Measurements from ENCODE around the gene ARL6IP4.

The ARL6IP4 gene

GRCh38 chr12:122990961-122991622 lies 10.6 kb downstream of the ARL6IP4 start:
- no peak for DNase-seq (ENCODE audit: low read depth in 3 of 3)

- DNase-seq (ENCODE audit: low read depth in 3 of 3), result no peak
Observed at GRCh38 chr12:122991623-122992275, 11.3 kb downstream of the ARL6IP4 start.

GRCh38 chr12:122992386-122992785 lies 11.9 kb downstream of the ARL6IP4 start:
- DNase-seq (ENCODE audit: low read depth in 3 of 3), result no peak

GRCh38 chr12:122994140-122994675 lies 13.7 kb downstream of the ARL6IP4 start:
- DNase-seq (ENCODE audit: low read depth in 3 of 3), result no peak

- DNase-seq (ENCODE audit: low read depth in 3 of 3), result no peak
Observed at GRCh38 chr12:122994781-122995502, 14.5 kb downstream of the ARL6IP4 start.

- no peak for DNase-seq (ENCODE audit: low read depth in 3 of 3)
Observed at GRCh38 chr12:122995503-122996187, 15.2 kb downstream of the ARL6IP4 start.

- DNase-seq (ENCODE audit: low read depth in 3 of 3), result no peak
Observed at GRCh38 chr12:122996188-122996601, 15.7 kb downstream of the ARL6IP4 start.

GRCh38 chr12:122996621-122997342 lies 16.3 kb downstream of the ARL6IP4 start:
- DNase-seq (ENCODE audit: low read depth in 3 of 3), result no peak

GRCh38 chr12:122997343-122998250 lies 17.1 kb downstream of the ARL6IP4 start:
- DNase-seq (ENCODE audit: low read depth in 3 of 3), result no peak

- DNase-seq (ENCODE audit: low read depth in 3 of 3), result no peak
Observed at GRCh38 chr12:122998316-122998715, 17.8 kb downstream of the ARL6IP4 start.

GRCh38 chr12:122999196-122999946 lies 18.9 kb downstream of the ARL6IP4 start:
- no peak for DNase-seq (ENCODE audit: low read depth in 3 of 3)

GRCh38 chr12:122999986-123000420 lies 19.5 kb downstream of the ARL6IP4 start:
- DNase-seq (ENCODE audit: low read depth in 3 of 3), result no peak

- DNase-seq (ENCODE audit: low read depth in 3 of 3), result no peak
Observed at GRCh38 chr12:123000578-123000977, 20.1 kb downstream of the ARL6IP4 start.

- DNase-seq (ENCODE audit: low read depth in 3 of 3), result no peak
Observed at GRCh38 chr12:123001464-123001863, 21.0 kb downstream of the ARL6IP4 start.

GRCh38 chr12:123003257-123003656 lies 22.8 kb downstream of the ARL6IP4 start:
- no peak for DNase-seq (ENCODE audit: low read depth in 3 of 3)

GRCh38 chr12:123004287-123004686 lies 23.8 kb downstream of the ARL6IP4 start:
- no peak for DNase-seq (ENCODE audit: low read depth in 3 of 3)

GRCh38 chr12:123005081-123005626 lies 24.7 kb downstream of the ARL6IP4 start:
- DNase-seq (ENCODE audit: low read depth in 3 of 3), result no peak

GRCh38 chr12:123006977-123007376 lies 26.5 kb downstream of the ARL6IP4 start:
- no peak for DNase-seq (ENCODE audit: low read depth in 3 of 3)

- DNase-seq (ENCODE audit: low read depth in 3 of 3), result no peak
Observed at GRCh38 chr12:123010110-123010509, 29.6 kb downstream of the ARL6IP4 start.

All from stimulated activated CD4-positive, alpha-beta T cell treated with anti-CD3 and anti-CD28 coated beads, TNF-alpha, amount 100 ng/mL, for 4 hours (primary cell).